Astrocyte (in vitro differentiated cells and primary cell): Measurements from ENCODE around the gene TSPAN2.

Experiments
- EZH2 ChIP-seq: IDR thresholded peaks from 2 replicates; pipeline ENCODE4 v1.6.1; 2012; ENCODE audit warnings: mild to moderate bottlenecking, low read length, inconsistent platforms; ENCODE audit not compliant: insufficient read depth
- TF ChIP-seq, protein P1 (sequence below): IDR thresholded peaks from 2 replicates; pipeline ENCODE4 v1.5.1; 2011; ENCODE audit warnings: low read depth, mild to moderate bottlenecking, inconsistent platforms, low read length, moderate library complexity; ENCODE audit not compliant: insufficient read depth

DNA sequence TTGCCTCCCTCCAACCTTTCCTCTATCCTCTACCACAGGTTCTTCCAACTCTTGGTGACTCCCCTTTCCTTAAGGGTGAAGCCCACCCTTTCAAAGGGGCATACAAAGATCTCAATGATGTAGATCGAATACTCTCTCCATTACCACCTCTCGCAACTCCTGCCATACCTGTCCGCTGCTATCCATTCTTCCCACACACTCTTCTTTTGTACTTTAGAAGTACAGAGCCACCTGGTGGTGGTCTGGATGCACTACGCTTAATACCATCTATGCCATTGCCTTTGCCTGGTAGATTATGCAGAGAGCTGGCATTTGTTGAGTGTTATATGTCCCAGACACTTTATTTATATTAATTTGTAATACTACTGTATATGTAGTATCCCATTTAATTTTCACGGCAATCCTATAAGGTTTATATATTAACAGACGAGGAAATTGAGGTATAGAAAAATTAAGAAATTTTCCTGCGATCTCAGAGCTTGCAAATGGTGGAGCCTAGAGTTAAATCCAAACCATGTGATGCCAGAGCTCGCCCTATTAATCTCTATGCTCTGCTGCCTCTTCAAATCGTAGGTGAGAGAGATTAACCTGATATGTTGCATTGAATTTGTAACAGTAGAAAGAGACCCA is 36.7 kb downstream of the TSPAN2 start:
- TF ChIP-seq EZH2, result no peak
- TF ChIP-seq, protein P1, sequence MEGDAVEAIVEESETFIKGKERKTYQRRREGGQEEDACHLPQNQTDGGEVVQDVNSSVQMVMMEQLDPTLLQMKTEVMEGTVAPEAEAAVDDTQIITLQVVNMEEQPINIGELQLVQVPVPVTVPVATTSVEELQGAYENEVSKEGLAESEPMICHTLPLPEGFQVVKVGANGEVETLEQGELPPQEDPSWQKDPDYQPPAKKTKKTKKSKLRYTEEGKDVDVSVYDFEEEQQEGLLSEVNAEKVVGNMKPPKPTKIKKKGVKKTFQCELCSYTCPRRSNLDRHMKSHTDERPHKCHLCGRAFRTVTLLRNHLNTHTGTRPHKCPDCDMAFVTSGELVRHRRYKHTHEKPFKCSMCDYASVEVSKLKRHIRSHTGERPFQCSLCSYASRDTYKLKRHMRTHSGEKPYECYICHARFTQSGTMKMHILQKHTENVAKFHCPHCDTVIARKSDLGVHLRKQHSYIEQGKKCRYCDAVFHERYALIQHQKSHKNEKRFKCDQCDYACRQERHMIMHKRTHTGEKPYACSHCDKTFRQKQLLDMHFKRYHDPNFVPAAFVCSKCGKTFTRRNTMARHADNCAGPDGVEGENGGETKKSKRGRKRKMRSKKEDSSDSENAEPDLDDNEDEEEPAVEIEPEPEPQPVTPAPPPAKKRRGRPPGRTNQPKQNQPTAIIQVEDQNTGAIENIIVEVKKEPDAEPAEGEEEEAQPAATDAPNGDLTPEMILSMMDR, result peak; percentile 92
